ENCODE data around the gene RNF151.

Gene RNF151

GRCh38 chr16:1999866-2000514, 33.3 kb downstream of the RNF151 start:
- Histone ChIP-seq H3K4me3 (no peak overlapping the region), H3K27ac (no peak overlapping the region)
- no peak for TF ChIP-seq CTCF (IDR thresholded peaks at IDR 0.05)
- DNase-seq (ENCODE audit: low spot score), result no peak

GRCh38 chr16:2001035-2001434, 34.4 kb downstream of the RNF151 start:
- TF ChIP-seq CTCF (IDR thresholded peaks at IDR 0.05), result no peak
- no peak overlapping the region for H3K27ac ChIP-seq
- DNase-seq (ENCODE audit: low spot score), result no peak
- no peak overlapping the region for H3K4me3 ChIP-seq

GRCh38 chr16:2001456-2002355, 35.0 kb downstream of the RNF151 start:
- no peak for DNase-seq (ENCODE audit: low spot score)
- Histone ChIP-seq H3K27ac (no peak overlapping the region), H3K4me3 (no peak overlapping the region)
- no peak for TF ChIP-seq CTCF (IDR thresholded peaks at IDR 0.05)

GRCh38 chr16:2002406-2003230, 36.0 kb downstream of the RNF151 start:
- TF ChIP-seq CTCF (IDR thresholded peaks at IDR 0.05), result no peak
- Histone ChIP-seq H3K27ac (no peak overlapping the region), H3K4me3 (no peak overlapping the region)
- DNase-seq (ENCODE audit: low spot score), result no peak

- TF ChIP-seq CTCF (IDR thresholded peaks at IDR 0.05), result no peak
- Histone ChIP-seq H3K27ac (no peak overlapping the region), H3K4me3 (no peak overlapping the region)
- DNase-seq (ENCODE audit: low spot score), result no peak
Observed at GRCh38 chr16:2003231-2003826, 36.7 kb downstream of the RNF151 start.

GRCh38 chr16:2003827-2004641, 37.4 kb downstream of the RNF151 start:
- Histone ChIP-seq H3K4me3 (peak overlapping the region; percentile 55), H3K27ac (no peak overlapping the region)
- DNase-seq (ENCODE audit: low spot score), result no peak
- TF ChIP-seq CTCF (IDR thresholded peaks at IDR 0.05), result peak; percentile 77

Data from coronary artery (tissue), 2 donors.